ENCODE data around the gene HP1BP3.

DNA sequence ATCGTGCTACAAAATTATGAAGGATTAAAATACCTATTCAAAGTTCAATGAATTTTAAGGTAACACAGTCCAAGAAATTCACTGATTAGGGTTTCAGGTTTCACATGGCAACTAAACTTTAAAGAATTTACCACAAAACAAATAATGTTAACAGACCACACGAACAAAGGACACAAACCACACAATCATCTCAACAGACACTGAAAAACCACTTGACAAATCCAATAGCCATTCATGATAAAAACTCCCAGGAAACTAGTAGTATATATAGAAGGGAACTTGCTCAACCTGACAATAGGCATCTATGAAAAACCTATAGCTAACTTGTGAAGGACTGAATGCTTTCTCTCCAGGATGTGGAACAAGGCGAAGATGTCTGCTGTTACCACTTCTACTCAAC, 33.5 kb downstream of the HP1BP3 start:
- TF ChIP-seq, protein P1, sequence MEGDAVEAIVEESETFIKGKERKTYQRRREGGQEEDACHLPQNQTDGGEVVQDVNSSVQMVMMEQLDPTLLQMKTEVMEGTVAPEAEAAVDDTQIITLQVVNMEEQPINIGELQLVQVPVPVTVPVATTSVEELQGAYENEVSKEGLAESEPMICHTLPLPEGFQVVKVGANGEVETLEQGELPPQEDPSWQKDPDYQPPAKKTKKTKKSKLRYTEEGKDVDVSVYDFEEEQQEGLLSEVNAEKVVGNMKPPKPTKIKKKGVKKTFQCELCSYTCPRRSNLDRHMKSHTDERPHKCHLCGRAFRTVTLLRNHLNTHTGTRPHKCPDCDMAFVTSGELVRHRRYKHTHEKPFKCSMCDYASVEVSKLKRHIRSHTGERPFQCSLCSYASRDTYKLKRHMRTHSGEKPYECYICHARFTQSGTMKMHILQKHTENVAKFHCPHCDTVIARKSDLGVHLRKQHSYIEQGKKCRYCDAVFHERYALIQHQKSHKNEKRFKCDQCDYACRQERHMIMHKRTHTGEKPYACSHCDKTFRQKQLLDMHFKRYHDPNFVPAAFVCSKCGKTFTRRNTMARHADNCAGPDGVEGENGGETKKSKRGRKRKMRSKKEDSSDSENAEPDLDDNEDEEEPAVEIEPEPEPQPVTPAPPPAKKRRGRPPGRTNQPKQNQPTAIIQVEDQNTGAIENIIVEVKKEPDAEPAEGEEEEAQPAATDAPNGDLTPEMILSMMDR (conservative IDR thresholded peaks at IDR 0.05): no peak
- no peak for TF ChIP-seq EZH2 (IDR thresholded peaks at IDR 0.05; ENCODE audit: low read depth)

Data from PC-9 (cell line).